Activated CD8-positive, alpha-beta T cell treated with anti-CD3 and anti-CD28 coated beads for 36 hours (primary cell): ENCODE results near the gene HEATR5A. TPM values are rescaled to one million over a fixed set of nuclear protein-coding genes. Genes with fewer than 3 reads are reported as not detected.
"Not testable (repeated sequence)": the region's sequence is repeated elsewhere in the genome, so short reads cannot be mapped to it uniquely, and the experiment has no call there.

Source experiments
- ATAC-seq: fragments of 200-7000 bp; cut with Tn5 transposase; one replicate; pipeline ENCODE4 v1.10.0; 2021; ENCODE audit warnings: mild to moderate bottlenecking, moderate library complexity
- CTCF ChIA-PET: fragments of 350-600 bp; sonication (Branson Sonifier 250); formaldehyde crosslinking; loops from one replicate; lab custom pipeline; 2021; ENCODE audit warnings: antibody characterized with exemption; lab: Charles Lee
- POLR2A ChIA-PET: fragments of 350-600 bp; sonication (Branson Sonifier 250); formaldehyde crosslinking; loops from one replicate; lab custom pipeline; 2021; ENCODE audit warnings: antibody characterized with exemption; lab: Charles Lee
- DNase-seq: peaks from one replicate; pipeline ENCODE4 v3.0.0-alpha.2; 2020
- H3K27ac Mint-ChIP-seq: one replicate; pipeline ENCODE4 v1.8.0; 2021; ENCODE audit warnings: mild to moderate bottlenecking, mixed read lengths
- H3K27me3 Mint-ChIP-seq: one replicate; pipeline ENCODE4 v1.8.0; 2021; ENCODE audit warnings: mixed read lengths
- H3K36me3 Mint-ChIP-seq: one replicate; pipeline ENCODE4 v1.8.0; 2021; ENCODE audit warnings: low read depth, mixed read lengths
- H3K4me1 Mint-ChIP-seq: one replicate; pipeline ENCODE4 v1.8.0; 2021; ENCODE audit warnings: low read depth, mixed read lengths
- H3K4me3 Mint-ChIP-seq: one replicate; pipeline ENCODE4 v1.8.0; 2021; ENCODE audit warnings: mild to moderate bottlenecking, moderate library complexity, mixed read lengths
- H3K9me3 Mint-ChIP-seq: one replicate; pipeline ENCODE4 v1.8.0; 2021; ENCODE audit warnings: mixed read lengths
- intact Hi-C: fragments of 100-400 bp; cut with micrococcal nuclease; formaldehyde crosslinking; loops from one replicate; pipeline ENCODE4 v1.10.0; 2022
- total RNA-seq, 2 experiments: library from RNA; stranded (reverse); gene quantifications; one replicate each; pipeline ENCODE4 v1.2.3, GENCODE V29; 2021
- TF ChIP-seq, protein P1 (sequence below): fragments of 200-600 bp; IDR thresholded peaks from one replicate; pipeline ENCODE4 v1.8.0; 2022; ENCODE audit warnings: antibody characterized with exemption, mild to moderate bottlenecking

HEATR5A gene
- total RNA-seq, 2 experiments from 2014 or later, result 12.7 to 15.7 TPM

DNA sequence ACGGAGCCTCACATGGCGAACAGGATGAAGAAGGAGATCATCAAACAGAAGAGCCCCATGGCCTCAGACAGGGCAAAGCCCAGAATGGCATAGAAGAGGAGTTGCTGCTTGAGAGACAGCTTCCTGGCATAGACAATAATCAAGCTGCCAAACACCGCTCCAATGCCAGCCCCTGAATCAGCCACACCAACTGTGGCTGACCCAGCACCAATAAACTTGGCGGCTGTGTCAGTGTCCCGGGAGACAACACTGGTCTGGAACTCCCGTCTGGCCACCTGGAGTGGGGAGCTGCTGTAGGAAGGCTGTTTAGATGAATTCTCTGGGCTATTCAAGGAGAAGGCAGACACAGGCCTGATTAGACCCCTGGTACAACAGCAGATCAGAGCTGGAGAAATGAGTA lies 100.1 kb downstream of the HEATR5A start:
- no peaks in the 10 kb centered on the region for H3K27me3 Mint-ChIP-seq
- ChIA-PET CTCF (no interaction called here), POLR2A (no interaction called here)
- ATAC-seq (no peak), DNase-seq (no peak)
- no peak overlapping the region for H3K27ac Mint-ChIP-seq
- H3K4me3 Mint-ChIP-seq, result no peak overlapping the region
- TF ChIP-seq, protein P1, sequence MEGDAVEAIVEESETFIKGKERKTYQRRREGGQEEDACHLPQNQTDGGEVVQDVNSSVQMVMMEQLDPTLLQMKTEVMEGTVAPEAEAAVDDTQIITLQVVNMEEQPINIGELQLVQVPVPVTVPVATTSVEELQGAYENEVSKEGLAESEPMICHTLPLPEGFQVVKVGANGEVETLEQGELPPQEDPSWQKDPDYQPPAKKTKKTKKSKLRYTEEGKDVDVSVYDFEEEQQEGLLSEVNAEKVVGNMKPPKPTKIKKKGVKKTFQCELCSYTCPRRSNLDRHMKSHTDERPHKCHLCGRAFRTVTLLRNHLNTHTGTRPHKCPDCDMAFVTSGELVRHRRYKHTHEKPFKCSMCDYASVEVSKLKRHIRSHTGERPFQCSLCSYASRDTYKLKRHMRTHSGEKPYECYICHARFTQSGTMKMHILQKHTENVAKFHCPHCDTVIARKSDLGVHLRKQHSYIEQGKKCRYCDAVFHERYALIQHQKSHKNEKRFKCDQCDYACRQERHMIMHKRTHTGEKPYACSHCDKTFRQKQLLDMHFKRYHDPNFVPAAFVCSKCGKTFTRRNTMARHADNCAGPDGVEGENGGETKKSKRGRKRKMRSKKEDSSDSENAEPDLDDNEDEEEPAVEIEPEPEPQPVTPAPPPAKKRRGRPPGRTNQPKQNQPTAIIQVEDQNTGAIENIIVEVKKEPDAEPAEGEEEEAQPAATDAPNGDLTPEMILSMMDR, result no peak
- H3K9me3 Mint-ChIP-seq, result no peaks in the 10 kb centered on the region
- no peaks in the 10 kb centered on the region for H3K4me1 Mint-ChIP-seq
- H3K36me3 Mint-ChIP-seq, result no peaks in the 10 kb centered on the region
- intact Hi-C loops, result no loop called here

DNA sequence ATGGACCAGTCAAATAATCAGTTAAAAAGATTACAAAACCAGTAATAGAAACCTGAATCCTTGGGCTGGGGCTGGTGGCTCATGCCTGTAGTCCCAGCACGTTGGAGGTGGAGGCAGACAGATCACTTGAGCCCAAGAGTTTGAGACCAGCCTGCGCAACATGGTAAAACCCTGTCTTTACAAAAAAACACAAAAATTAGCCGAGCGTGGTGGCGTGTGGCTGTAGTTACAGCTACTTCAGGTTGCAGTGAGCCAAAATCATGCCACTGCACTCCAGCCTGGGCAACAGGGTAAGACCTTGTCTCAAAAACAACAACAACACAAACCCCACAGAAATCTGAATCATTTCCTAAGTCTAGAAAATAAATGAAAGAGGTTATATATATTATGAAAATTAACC lies 100.6 kb downstream of the HEATR5A start:
- TF ChIP-seq, protein P1, result no peak
- ChIA-PET CTCF (interaction anchor here (0.7 kb wide), 1 partner anchor 80 kb away, joined by 3 read pairs; no protein-coding TSS in a partner anchor), POLR2A (no interaction called here)
- no peaks in the 10 kb centered on the region for H3K36me3 Mint-ChIP-seq
- ATAC-seq, result no peak
- intact Hi-C loops, result no loop called here
- H3K27ac Mint-ChIP-seq, result no peak overlapping the region
- H3K9me3 Mint-ChIP-seq, result no peaks in the 10 kb centered on the region
- no peak for DNase-seq
- no peaks in the 10 kb centered on the region for H3K4me1 Mint-ChIP-seq
- no peaks in the 10 kb centered on the region for H3K27me3 Mint-ChIP-seq
- H3K4me3 Mint-ChIP-seq, result no peak overlapping the region

DNA sequence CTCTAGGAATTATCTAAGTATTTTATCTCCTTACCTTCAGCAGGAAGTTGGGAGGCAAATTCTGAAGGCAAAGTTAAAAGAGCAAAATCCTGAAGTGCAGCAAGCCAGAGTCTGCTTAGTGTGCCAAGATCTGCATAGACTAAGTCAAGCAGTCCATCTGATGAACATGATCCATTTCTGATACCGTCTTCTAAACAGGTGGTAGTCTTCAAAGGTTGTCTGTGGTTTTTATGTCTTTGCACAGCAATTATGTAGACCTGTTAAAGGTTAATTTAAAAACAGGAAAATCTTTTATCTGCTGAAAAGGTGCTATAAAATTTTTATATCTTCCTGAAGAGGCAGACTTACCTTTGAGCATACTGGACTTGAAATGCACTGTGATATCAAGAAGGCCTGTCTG lies 107.4 kb downstream of the HEATR5A start:
- no peaks in the 10 kb centered on the region for H3K27me3 Mint-ChIP-seq
- intact Hi-C loops, result no loop called here

DNA sequence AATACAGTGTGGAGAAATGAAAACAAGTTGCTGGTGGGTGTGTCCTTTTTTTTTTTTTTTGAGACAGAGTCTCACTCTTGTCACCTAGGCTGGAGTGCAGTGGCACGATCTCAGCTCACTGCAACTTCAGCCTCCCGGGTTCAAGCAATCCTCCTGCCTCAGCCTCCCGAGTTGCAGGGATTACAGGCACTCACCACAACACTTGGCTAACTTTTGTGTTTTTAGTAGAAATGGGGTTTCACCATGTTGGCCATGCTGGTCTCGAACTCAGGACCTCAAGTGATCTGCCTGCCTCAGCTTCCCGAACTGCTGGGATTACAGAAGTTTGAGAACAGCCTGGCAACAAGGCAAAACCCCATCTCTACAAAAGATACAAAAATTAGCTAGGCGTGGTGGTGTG lies 108.0 kb downstream of the HEATR5A start:
- POLR2A ChIA-PET, H3K9me3 Mint-ChIP-seq, ATAC-seq, H3K4me3 Mint-ChIP-seq, H3K27me3 Mint-ChIP-seq, DNase-seq, intact Hi-C loops, H3K27ac Mint-ChIP-seq, CTCF ChIA-PET, H3K4me1 Mint-ChIP-seq: not testable (repeated sequence)
- peaks cover 11% of the 10 kb centered on the region for H3K36me3 Mint-ChIP-seq

More for the DNA sequence above, 107.4 kb downstream of the HEATR5A start:
- no peaks in the 10 kb centered on the region for H3K9me3 Mint-ChIP-seq
- no peak for ATAC-seq
- no peaks in the 10 kb centered on the region for H3K4me1 Mint-ChIP-seq
- TF ChIP-seq, protein P1, result no peak
- H3K4me3 Mint-ChIP-seq, result no peak overlapping the region
- ChIA-PET CTCF (no interaction called here), POLR2A (no interaction called here)
- DNase-seq, result no peak
- peaks cover 10% of the 10 kb centered on the region for H3K36me3 Mint-ChIP-seq
- H3K27ac Mint-ChIP-seq, result no peak overlapping the region

DNA sequence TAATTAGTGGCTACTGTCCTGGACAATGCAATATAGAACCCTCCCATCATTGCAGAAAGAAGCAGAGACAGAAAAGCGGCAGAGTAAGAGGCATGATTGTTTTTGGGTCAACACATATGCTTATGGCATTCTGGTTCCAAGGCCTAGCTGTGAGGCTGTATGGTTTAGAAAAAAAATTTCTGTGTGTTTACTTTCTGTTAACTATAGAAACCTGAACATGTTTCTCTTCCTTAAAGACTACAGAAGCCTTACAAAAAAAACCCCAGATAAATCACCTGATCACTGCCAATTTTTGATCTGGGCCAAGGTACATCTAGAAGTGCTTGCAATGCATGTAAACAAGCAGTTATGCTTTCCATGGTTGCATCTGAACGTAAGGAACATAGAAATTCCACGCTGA lies 112.7 kb downstream of the HEATR5A start:
- ATAC-seq (no peak), DNase-seq (no peak)
- H3K36me3 Mint-ChIP-seq, result peaks cover 14% of the 10 kb centered on the region
- intact Hi-C loops, result no loop called here
- H3K27me3 Mint-ChIP-seq, result no peaks in the 10 kb centered on the region
- POLR2A ChIA-PET, result no interaction called here
- CTCF ChIA-PET, result no interaction called here
- no peak overlapping the region for H3K27ac Mint-ChIP-seq
- H3K4me3 Mint-ChIP-seq, result no peak overlapping the region
- H3K9me3 Mint-ChIP-seq, result no peaks in the 10 kb centered on the region
- TF ChIP-seq, protein P1, result no peak
- H3K4me1 Mint-ChIP-seq, result no peaks in the 10 kb centered on the region

DNA sequence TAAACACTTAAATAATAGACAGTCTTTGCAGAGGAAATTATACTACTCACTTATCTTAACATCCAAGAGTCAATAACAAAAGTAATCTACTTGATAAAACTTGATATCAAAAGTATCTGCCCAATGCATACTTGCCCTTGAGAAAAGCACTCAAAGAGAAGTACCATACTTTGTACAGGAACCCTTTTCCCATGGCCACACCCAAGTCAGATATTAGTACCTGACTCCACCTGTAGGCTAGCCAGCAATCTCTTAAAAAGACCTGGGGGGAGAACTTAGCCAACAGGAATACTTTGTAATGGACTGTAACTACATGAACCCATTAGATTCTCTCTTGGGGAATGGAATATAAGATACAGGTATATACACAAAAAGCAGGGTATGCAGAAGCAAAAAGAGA lies 113.2 kb downstream of the HEATR5A start:
- Mint-ChIP-seq H3K36me3 (peaks cover 11% of the 10 kb centered on the region), H3K27ac (no peak overlapping the region), H3K4me3 (no peak overlapping the region), H3K9me3 (no peaks in the 10 kb centered on the region), H3K27me3 (no peaks in the 10 kb centered on the region), H3K4me1 (no peaks in the 10 kb centered on the region)
- ChIA-PET CTCF (no interaction called here), POLR2A (no interaction called here)
- ATAC-seq (no peak), DNase-seq (no peak)
- intact Hi-C loops, result no loop called here
- TF ChIP-seq, protein P1, result no peak
